PC-9 (cell line): Measurements from ENCODE around the gene SYT7. TPM values are rescaled to one million over a fixed set of nuclear protein-coding genes. Genes with fewer than 3 reads are reported as not detected.

Experiments
- BruUV-seq: library from RNA; stranded (reverse); fragments of 400-500 nt; replicated peaks from 2 replicates; lab custom pipeline; 2021; lab: Mats Ljungman, UMichigan
- CTCF ChIA-PET: fragments of 300-600 bp; sonication (Branson Sonifier 250); formaldehyde crosslinking; loops from one replicate; lab custom pipeline; 2022; ENCODE audit warnings: antibody characterized with exemption; lab: Charles Lee
- POLR2A ChIA-PET: fragments of 300-600 bp; sonication (Branson Sonifier 250); formaldehyde crosslinking; loops from one replicate; lab custom pipeline; 2022; ENCODE audit warnings: antibody characterized with exemption; ENCODE audit not compliant: unreplicated experiment; lab: Charles Lee
- DNase-seq, 2 experiments: peaks; one replicate each; pipeline versions ENCODE4 v3.0.0 to v3.0.0-alpha.2; 2015 to 2022; ENCODE audit warnings: mixed read lengths in 1 of 2
- H2AFZ ChIP-seq: fragments of 200-600 bp; sonication (generic); 2 replicates; pipeline ENCODE4 v1.8.1; 2017; ENCODE audit warnings: antibody characterized with exemption
- H3F3A ChIP-seq: fragments of 200-600 bp; sonication (generic); 2 replicates; pipeline ENCODE4 v1.8.1; 2017; ENCODE audit warnings: antibody characterized with exemption, mild to moderate bottlenecking, low read depth; ENCODE audit not compliant: insufficient read depth
- H3K27ac ChIP-seq: fragments of 200-600 bp; sonication (generic); 2 replicates; pipeline ENCODE4 v1.6.1; 2016; ENCODE audit warnings: mixed run types
- H3K27me3 ChIP-seq: fragments of 200-600 bp; sonication (generic); 2 replicates; pipeline ENCODE4 v1.6.1; 2016; ENCODE audit warnings: low read depth, mixed run types; ENCODE audit not compliant: insufficient read depth
- H3K36me3 ChIP-seq: fragments of 200-600 bp; sonication (generic); 2 replicates; pipeline ENCODE4 v1.6.1; 2016; ENCODE audit warnings: low read depth, mixed run types
- H3K4me1 ChIP-seq: fragments of 200-600 bp; sonication (generic); replicated peaks from 2 replicates; pipeline ENCODE4 v1.6.1; 2016; ENCODE audit warnings: mixed run types; ENCODE audit not compliant: insufficient read depth
- H3K4me2 ChIP-seq: fragments of 200-600 bp; sonication (generic); 2 replicates; pipeline ENCODE4 v1.6.1; 2017; ENCODE audit warnings: mixed run types
- H3K4me3 ChIP-seq: fragments of 200-600 bp; sonication (generic); 2 replicates; pipeline ENCODE4 v1.6.1; 2016; ENCODE audit warnings: mixed run types
- H3K79me2 ChIP-seq: fragments of 200-600 bp; sonication (generic); 2 replicates; pipeline ENCODE4 v1.6.1; 2017; ENCODE audit warnings: low read depth, mixed run types
- H3K9me2 ChIP-seq: fragments of 200-600 bp; sonication (generic); 2 replicates; pipeline ENCODE4 v1.8.1; 2017; ENCODE audit warnings: mild to moderate bottlenecking; ENCODE audit not compliant: insufficient read depth
- H3K9me3 ChIP-seq: fragments of 200-600 bp; sonication (generic); 2 replicates; pipeline ENCODE4 v1.8.1; 2016; ENCODE audit warnings: low read depth; ENCODE audit not compliant: insufficient read depth
- H4K20me1 ChIP-seq: fragments of 200-600 bp; sonication (generic); 2 replicates; pipeline ENCODE4 v1.8.1; 2017; ENCODE audit not compliant: insufficient read depth
- EZH2 ChIP-seq: fragments of 200-600 bp; sonication (generic); IDR thresholded peaks from 2 replicates; pipeline ENCODE4 v1.8.0; 2017; ENCODE audit warnings: antibody characterized with exemption, low read depth
- intact Hi-C: fragments of 100-400 bp; cut with micrococcal nuclease; formaldehyde crosslinking; loops from one replicate; pipeline ENCODE4 v1.10.0; 2022; ENCODE audit not compliant: unreplicated experiment
- total RNA-seq: library from RNA; stranded (reverse); gene quantifications from 2 replicates; pipeline ENCODE4 v1.2.3, GENCODE V29; 2021
- TF ChIP-seq, protein P1 (sequence below): fragments of 200-600 bp; sonication (generic); conservative IDR thresholded peaks from 2 replicates; pipeline ENCODE4 v1.6.1; 2017; ENCODE audit warnings: mixed run types, antibody characterized with exemption, mild to moderate bottlenecking, moderate library complexity

SYT7 gene
- total RNA-seq, 1 experiment from 2014 or later, result 4.0 TPM

DNA sequence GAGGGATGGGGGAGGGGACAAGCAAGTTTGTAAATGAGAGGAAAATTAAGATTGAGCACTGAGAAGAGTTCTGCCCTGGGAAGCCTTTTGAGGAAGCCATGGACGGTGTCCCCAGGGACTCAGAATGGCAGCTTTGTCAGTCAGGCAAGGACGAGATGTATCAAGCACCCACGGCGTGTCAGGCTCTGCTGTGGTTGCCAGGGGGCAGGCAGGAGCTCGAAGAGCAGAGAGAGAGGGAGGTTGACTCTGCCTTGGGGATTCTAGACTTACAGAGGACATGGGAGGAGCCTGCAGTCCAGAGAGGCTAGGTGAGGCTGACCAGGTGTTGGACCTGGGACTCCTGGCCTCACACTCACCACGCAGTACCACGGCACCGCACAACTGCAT, 29.1 kb upstream of the SYT7 start:
- H3K36me3 ChIP-seq, result no peaks in the 10 kb centered on the region
- H3K9me3 ChIP-seq, result no peaks in the 10 kb centered on the region
- BruUV-seq, result no TSS peak
- no peak overlapping the region for H3K27ac ChIP-seq
- intact Hi-C loops, result no loop called here
- H3F3A ChIP-seq, result peaks cover 9% of the 10 kb centered on the region; the same call in 1 of the 2 replicates
- ChIA-PET POLR2A (no interaction called here), CTCF (no interaction called here)
- no peak overlapping the region for H2AFZ ChIP-seq
- peaks cover 15% of the 10 kb centered on the region; the same call in 1 of the 2 replicates for H3K4me1 ChIP-seq
- H3K4me3 ChIP-seq, result no peak overlapping the region
- DNase-seq, result no peak
- no peak overlapping the region for H3K4me2 ChIP-seq
- H3K79me2 ChIP-seq, result no peaks in the 10 kb centered on the region
- no peaks in the 10 kb centered on the region for H4K20me1 ChIP-seq
- H3K9me2 ChIP-seq, result no peaks in the 10 kb centered on the region
- TF ChIP-seq, protein P1, sequence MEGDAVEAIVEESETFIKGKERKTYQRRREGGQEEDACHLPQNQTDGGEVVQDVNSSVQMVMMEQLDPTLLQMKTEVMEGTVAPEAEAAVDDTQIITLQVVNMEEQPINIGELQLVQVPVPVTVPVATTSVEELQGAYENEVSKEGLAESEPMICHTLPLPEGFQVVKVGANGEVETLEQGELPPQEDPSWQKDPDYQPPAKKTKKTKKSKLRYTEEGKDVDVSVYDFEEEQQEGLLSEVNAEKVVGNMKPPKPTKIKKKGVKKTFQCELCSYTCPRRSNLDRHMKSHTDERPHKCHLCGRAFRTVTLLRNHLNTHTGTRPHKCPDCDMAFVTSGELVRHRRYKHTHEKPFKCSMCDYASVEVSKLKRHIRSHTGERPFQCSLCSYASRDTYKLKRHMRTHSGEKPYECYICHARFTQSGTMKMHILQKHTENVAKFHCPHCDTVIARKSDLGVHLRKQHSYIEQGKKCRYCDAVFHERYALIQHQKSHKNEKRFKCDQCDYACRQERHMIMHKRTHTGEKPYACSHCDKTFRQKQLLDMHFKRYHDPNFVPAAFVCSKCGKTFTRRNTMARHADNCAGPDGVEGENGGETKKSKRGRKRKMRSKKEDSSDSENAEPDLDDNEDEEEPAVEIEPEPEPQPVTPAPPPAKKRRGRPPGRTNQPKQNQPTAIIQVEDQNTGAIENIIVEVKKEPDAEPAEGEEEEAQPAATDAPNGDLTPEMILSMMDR, result peak; percentile 37; the same call in 1 of the 2 replicates
- TF ChIP-seq EZH2, result no peak
- H3K27me3 ChIP-seq, result 0 out of 2 replicates have a peak, but pooled peaks cover 11% of the 10 kb centered on the region

DNA sequence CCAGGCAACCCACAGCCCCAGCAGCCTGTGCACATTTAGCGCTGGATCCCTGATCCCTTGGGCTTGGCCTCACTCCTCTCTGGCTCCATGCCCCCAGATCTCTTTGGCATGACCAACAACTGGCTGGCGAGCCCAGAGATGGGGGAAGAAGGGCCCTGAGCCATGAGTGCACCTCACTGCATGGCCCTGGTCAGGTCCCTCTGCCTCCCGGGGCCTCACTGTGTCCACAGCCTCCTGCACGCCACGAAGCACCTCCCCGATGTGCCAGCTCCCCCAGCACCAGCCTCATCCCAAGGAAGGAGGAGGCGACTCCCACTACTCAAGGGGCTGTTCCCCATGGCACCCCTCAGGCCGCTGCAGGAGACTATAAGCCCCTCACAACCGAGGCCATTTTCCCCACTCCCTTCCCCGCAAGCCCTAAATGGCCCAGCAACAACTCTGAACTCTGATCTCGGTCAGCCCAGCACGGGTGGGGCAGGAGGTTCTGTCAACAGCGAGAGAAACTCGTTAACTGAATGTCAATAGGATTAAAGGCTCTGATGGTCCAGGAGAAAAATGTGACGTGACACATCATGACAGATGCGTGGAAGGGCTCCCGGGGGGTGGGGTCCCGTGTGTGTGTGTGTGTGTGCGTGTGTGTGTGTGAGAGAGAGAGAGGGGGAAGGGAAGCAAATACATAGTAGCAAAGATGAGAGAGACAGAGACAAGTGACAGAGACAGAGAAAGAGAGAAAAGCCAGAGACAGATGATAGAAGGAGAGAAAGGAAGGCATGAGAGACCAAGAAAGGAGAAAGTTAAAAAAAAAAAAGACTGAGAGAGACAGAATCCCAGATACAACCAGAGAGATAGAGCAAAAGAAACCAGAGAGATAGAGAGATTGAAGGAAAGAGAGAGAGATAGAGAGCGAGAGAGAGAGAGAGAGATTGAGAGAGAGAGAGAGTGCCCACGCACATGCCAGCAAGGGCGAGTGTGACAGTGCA, 28.4 kb upstream of the SYT7 start:
- no peaks in the 10 kb centered on the region for H3K36me3 ChIP-seq
- no peak for TF ChIP-seq EZH2
- TF ChIP-seq, protein P1, result no peak
- BruUV-seq, result no TSS peak
- H3K9me2 ChIP-seq, result no peaks in the 10 kb centered on the region
- H3K79me2 ChIP-seq, result no peaks in the 10 kb centered on the region
- H3K4me3 ChIP-seq, result no peak overlapping the region
- H3K27ac ChIP-seq, result no peak overlapping the region
- H3F3A ChIP-seq, result peaks cover 9% of the 10 kb centered on the region; the same call in 1 of the 2 replicates
- H3K4me1 ChIP-seq, result peaks cover 15% of the 10 kb centered on the region; the same call in 1 of the 2 replicates
- H3K27me3 ChIP-seq, result 0 out of 2 replicates have a peak, but pooled peaks cover 11% of the 10 kb centered on the region
- ChIA-PET CTCF (no interaction called here), POLR2A (no interaction called here)
- H3K4me2 ChIP-seq, result no peak overlapping the region
- no peaks in the 10 kb centered on the region for H4K20me1 ChIP-seq
- H3K9me3 ChIP-seq, result no peaks in the 10 kb centered on the region
- no peak for DNase-seq
- intact Hi-C loops, result no loop called here
- H2AFZ ChIP-seq, result no peak overlapping the region

- Histone ChIP-seq H4K20me1 (no peaks in the 10 kb centered on the region), H3K36me3 (no peaks in the 10 kb centered on the region), H3K27me3 (0 out of 2 replicates have a peak, but pooled peaks cover 11% of the 10 kb centered on the region), H3K4me2 (no peak overlapping the region), H3K79me2 (no peaks in the 10 kb centered on the region), H3K9me3 (no peaks in the 10 kb centered on the region), H3K9me2 (no peaks in the 10 kb centered on the region), H3K27ac (no peak overlapping the region), H3F3A (peaks cover 15% of the 10 kb centered on the region; the same call in 1 of the 2 replicates), H2AFZ (no peak overlapping the region), H3K4me1 (peaks cover 25% of the 10 kb centered on the region), H3K4me3 (no peak overlapping the region)
- POLR2A ChIA-PET, result interaction anchor here (0.6 to 0.8 kb wide), 2 partner anchors 27 to 89 kb away, joined by 4 to 7 read pairs; no protein-coding TSS in a partner anchor
- TF ChIP-seq, protein P1, result no peak
- TF ChIP-seq EZH2, result no peak
- intact Hi-C loops, result no loop called here
- DNase-seq, result no peak
- no TSS peak for BruUV-seq
- CTCF ChIA-PET, result no interaction called here
Measured at GRCh38 chr11:61607920-61608599, 27.2 kb upstream of the SYT7 start.
